AG09309 (cell line): ENCODE results near the gene CPLANE1.

Experiments used
- DNase-seq: peaks from one replicate; pipeline ENCODE4 v3.0.0-alpha.2; 2010; ENCODE audit warnings: low read depth
- H3K4me3 ChIP-seq: 2 replicates; pipeline ENCODE4 v1.5.1; 2011; ENCODE audit warnings: mild to moderate bottlenecking, low read depth, low read length, moderate library complexity; ENCODE audit not compliant: control insufficient read depth
- TF ChIP-seq, protein P1 (sequence below): IDR thresholded peaks from 2 replicates; pipeline ENCODE4 v1.5.1; 2011; ENCODE audit warnings: mild to moderate bottlenecking, low read depth, low read length, inconsistent platforms; ENCODE audit not compliant: insufficient read depth, control insufficient read depth; ENCODE audit errors: missing control alignments

CPLANE1 gene

DNA sequence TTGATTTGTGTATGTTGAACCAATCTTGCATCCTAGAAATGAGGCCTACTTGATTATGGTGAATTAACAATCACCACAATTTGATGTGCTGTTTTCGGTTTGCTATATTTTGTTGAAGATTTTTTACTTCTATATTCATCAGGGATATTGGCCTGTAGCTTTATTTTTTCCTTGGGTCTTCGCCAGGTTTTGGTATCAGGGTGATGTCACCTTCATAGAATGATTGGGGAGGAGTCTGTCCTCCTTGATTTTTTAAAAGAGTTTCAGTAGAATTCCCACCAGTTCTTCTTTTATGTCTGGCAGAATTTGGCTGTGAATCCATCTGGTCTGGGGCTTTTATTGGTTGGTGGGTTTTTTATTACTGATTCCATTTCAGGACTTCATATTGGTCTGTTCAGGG is 115.2 kb downstream of the CPLANE1 start:
- TF ChIP-seq, protein P1, sequence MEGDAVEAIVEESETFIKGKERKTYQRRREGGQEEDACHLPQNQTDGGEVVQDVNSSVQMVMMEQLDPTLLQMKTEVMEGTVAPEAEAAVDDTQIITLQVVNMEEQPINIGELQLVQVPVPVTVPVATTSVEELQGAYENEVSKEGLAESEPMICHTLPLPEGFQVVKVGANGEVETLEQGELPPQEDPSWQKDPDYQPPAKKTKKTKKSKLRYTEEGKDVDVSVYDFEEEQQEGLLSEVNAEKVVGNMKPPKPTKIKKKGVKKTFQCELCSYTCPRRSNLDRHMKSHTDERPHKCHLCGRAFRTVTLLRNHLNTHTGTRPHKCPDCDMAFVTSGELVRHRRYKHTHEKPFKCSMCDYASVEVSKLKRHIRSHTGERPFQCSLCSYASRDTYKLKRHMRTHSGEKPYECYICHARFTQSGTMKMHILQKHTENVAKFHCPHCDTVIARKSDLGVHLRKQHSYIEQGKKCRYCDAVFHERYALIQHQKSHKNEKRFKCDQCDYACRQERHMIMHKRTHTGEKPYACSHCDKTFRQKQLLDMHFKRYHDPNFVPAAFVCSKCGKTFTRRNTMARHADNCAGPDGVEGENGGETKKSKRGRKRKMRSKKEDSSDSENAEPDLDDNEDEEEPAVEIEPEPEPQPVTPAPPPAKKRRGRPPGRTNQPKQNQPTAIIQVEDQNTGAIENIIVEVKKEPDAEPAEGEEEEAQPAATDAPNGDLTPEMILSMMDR, result no peak
- H3K4me3 ChIP-seq, result no peak overlapping the region
- DNase-seq, result no peak

DNA sequence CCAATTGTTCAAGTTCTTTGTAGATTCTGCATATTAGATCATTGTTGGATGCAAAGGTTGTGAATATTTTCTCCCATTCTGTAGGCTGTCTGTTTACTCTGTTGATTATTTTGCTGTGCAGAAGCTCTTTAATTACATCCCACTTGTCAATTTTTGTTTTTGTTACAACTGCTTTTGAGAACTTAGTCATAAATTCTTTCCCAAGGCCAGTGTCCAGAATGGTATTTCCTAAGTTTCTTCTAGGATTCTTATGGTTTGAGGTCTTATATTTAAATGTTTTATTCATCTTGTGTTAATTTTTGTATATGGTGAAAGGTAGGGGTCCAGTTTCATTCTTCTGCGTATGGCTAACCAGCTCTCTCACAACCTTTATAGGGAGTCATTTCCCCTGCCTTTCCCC is 116.5 kb downstream of the CPLANE1 start:
- TF ChIP-seq, protein P1, result no peak

DNA sequence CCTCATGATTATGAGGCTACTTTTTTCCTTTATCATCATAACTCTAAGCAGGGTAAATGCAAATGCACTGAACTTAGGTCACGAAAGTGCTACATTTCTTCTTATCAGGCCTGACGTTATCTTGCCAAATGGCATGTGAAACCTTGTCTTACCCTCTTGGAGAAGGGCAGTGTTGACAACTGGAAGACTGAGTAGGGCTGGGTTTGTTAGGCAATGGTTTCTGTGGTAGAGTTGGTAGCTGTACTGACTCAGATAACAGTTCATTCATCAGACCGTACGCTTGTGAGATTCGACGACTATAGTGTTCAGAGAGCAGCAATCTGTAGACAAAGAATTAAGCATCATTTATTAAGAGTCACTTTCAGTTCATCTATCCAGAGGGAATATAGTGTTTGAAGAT is 127.7 kb downstream of the CPLANE1 start:
- H3K4me3 ChIP-seq, result no peak overlapping the region
- no peak for DNase-seq
- TF ChIP-seq, protein P1, result no peak

More for the DNA sequence above, 116.5 kb downstream of the CPLANE1 start:
- no peak for DNase-seq
- H3K4me3 ChIP-seq, result no peak overlapping the region

DNA sequence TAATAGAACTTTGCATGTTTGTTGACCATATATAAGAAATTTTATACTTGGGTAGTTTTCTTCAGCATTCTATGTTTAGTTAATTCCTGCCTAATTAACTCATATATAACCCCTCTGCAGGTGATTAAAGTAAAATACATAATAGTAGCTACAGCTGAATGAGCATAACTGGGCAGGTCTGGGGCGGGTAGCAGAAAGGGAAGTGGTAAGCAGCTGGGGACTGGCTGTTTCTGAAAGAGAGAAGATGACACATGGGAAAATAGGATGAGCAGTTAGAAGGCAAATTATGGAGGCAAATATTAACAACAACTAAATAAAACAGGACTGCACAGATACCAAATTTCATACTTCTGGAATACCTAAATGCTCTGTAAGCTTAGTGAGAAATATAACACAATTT is 128.1 kb downstream of the CPLANE1 start:
- no peak overlapping the region for H3K4me3 ChIP-seq
- no peak for DNase-seq
- TF ChIP-seq, protein P1, result no peak

DNA sequence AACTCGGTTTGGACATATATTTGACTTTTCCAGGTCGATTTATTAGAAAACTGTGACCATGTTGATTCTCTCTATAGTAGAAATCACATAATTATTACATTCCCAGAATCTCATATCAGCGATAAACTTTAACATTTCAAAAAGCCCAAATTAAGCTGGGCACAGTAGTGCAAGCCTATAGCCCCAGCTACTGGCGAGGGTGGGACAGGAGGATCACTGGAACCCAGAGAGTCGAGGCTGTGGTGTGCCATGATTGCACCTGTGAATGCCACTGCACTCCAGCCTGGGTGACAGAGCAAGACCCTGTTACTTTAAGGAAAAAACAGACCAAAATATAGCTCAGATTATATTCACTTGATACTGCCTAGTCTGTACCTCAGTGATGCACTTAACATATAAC is 128.9 kb downstream of the CPLANE1 start:
- no peak for DNase-seq

DNA sequence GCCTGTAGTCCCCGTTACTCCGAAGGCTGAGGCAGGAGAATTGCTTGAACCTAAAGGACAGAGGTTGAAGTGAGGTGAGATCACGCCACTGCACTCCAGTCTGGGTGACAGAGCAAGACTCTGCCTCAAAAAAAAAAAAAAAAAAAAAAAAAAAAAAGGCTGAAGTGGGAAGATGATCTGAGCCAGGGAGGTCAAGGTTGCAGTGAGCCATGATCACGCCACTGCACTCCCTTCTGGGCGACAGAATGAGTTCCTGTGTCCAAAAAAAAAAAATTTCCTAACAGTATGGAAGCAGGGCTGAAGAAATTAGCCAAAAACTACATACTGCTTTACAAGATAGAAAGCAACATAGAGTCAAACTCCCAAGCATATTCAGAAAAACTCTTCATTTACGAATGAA is 132.8 kb downstream of the CPLANE1 start:
- no peak for DNase-seq
- TF ChIP-seq, protein P1, result no peak
- H3K4me3 ChIP-seq, result no peak overlapping the region

More for the DNA sequence above, 128.9 kb downstream of the CPLANE1 start:
- H3K4me3 ChIP-seq, result no peak overlapping the region
- TF ChIP-seq, protein P1, result no peak
